NCI-H510A treated with DMSO at 0.1 percent for 48 hours (cell line): ENCODE measurements around the gene CTNND2.
"Not testable (repeated sequence)": the region's sequence is repeated elsewhere in the genome, so short reads cannot be mapped to it uniquely, and the experiment has no call there.

Experiments
- DNase-seq: peaks from one replicate; lab custom pipeline; 2025; lab: John Stamatoyannopoulos, UW

Gene CTNND2

GRCh38 chr5:11863911-11864310 lies 40.3 kb downstream of the CTNND2 start:
- DNase-seq = no peak

DNA sequence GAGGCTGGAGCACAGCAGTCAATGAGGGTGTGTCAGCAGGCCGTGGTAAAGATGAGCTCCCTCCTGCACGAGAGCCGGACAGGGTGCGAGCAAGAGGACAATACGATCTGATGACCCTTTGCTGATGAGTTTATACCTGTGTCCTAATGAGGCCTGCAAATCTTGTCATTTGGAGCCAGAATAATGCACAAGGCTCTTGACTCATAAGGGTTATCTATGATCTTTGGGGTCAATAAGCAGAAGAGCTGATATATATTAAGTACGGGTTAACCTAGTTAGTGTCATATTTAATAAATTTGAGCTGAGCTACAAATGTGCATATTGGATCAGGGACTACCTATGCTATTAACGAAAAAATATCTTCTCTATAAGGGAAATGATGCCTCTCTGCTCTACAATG lies 46.9 kb downstream of the CTNND2 start:
- DNase-seq = no peak

GRCh38 chr5:11854936-11855335 lies 49.3 kb downstream of the CTNND2 start:
- DNase-seq = no peak

- no peak for DNase-seq
Measured at GRCh38 chr5:11853796-11854195, 50.5 kb downstream of the CTNND2 start.

DNA sequence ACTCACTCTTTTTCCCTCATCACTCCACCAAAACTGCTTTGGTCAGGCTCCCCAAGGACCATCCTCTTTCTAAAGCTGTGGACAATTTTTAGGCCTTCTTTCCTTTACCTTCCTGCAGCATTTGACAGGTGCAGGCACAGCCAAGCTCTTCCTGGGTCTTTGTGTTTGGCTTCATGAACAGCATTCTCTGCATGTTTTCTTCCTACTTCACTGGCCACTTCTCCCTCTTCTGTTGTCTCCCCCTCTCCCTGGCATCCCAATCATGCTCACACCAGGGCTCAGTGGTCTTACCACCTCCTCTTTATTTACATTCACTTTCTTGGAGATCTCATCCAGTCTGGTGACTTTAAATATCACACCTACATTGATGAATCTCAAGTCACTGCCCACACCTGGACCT lies 51.1 kb downstream of the CTNND2 start:
- no peak for DNase-seq

DNA sequence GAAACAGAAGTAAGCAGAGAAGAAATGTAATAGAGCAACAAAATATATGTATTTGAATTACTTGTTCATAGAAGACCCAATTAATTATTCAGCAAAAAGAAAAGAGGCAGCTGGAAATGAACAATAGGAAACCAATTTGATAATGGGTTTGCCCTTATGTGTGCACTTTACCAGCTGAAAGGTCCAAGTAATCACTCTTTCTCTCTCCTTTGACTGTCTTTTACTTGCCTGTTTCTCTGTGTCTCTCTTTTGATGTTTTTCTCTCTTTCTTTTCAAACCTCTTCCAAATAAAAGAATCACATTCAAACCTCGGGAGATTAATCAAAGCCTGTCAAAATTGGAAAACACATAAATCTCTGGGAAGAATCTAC lies 51.5 kb downstream of the CTNND2 start:
- no peak for DNase-seq

GRCh38 chr5:11851965-11852716 lies 52.1 kb downstream of the CTNND2 start:
- DNase-seq = no peak

GRCh38 chr5:11851416-11851815 lies 52.8 kb downstream of the CTNND2 start:
- no peak for DNase-seq

- not testable (repeated sequence) for DNase-seq
Measured at GRCh38 chr5:11828566-11828965, 75.7 kb downstream of the CTNND2 start.

DNA sequence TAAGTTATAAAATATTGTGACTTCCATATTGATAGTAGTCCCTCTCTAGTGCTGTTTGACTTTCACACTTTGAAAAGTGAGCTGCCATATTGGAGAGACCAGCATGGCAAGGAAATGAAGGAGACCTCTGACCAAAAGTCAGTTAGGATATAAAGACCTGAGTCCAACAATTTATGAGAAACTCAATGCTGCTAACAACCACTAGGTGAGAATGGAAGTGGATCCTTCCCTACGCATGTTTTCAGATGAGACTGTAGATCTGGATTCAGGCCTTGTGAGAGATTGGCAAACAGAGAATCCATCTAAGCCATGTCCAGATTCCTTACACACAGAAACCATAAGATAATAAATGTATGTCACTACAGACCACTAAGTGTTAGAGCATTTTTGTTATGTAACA lies 81.6 kb downstream of the CTNND2 start:
- DNase-seq = no peak

DNA sequence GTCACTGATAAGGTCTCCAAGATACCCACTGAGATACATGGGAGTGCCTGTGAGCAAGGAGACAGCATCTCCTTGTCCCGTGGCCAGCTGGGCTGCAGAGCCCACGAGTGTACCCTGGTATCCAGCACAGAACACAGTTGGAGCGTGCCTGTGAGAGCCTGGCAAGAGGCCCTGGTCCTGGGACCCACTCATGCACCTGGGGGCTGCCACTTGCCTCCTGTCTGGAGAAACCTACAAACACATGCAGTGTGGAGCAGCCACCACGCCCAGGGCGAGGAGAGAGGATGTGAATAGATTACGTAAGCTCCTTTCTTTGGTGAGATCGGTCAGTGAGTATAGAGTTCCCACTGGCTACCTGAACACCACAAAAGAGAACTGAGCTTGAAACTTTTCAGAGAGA lies 88.3 kb downstream of the CTNND2 start:
- DNase-seq = no peak

GRCh38 chr5:11815481-11815880 lies 88.8 kb downstream of the CTNND2 start:
- no peak for DNase-seq

GRCh38 chr5:11814373-11814772 lies 89.9 kb downstream of the CTNND2 start:
- no peak for DNase-seq

GRCh38 chr5:11809407-11809806 lies 94.8 kb downstream of the CTNND2 start:
- no peak for DNase-seq

DNA sequence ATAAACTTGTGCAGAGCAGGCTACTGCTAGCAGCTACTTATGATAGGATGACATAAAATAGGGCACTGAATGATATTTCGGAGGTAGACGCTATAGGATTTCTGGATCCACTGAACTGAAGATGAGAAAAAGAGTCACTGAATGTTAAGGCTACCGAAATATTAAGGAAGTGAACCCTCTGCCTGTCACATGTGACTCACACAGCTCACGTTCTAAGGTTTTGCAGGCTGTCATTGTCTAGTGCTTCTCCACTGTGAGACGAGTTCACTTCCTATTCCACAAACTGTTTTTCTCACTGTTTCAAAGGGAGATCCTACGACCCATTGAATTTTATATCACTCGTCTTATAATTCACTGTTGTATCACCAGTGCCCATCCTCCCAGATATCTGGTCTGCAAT lies 100.8 kb downstream of the CTNND2 start:
- no peak for DNase-seq

DNA sequence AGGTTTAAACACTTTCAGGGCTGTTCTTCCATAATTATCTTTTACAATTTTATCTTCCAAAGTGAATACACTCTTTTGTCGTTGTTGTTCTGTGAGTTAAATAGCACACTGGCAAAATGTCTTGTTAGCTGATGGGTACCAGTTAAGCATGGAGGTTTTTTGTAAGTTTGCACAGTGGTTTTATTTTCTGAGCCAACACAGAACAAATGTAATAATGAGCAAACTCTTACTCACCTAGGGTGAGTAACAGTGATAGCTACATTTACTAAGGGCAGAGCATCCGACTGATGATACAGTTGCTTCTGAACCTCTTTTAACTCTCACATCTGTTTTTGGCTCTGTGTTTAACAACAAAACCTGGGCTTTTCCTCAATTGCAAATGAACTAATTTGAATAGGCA lies 103.2 kb downstream of the CTNND2 start:
- DNase-seq = no peak

- DNase-seq = no peak
Measured at GRCh38 chr5:11797132-11797531, 107.1 kb downstream of the CTNND2 start.

GRCh38 chr5:11793396-11793795 lies 110.8 kb downstream of the CTNND2 start:
- DNase-seq = no peak

GRCh38 chr5:11792621-11793020 lies 111.6 kb downstream of the CTNND2 start:
- no peak for DNase-seq

DNA sequence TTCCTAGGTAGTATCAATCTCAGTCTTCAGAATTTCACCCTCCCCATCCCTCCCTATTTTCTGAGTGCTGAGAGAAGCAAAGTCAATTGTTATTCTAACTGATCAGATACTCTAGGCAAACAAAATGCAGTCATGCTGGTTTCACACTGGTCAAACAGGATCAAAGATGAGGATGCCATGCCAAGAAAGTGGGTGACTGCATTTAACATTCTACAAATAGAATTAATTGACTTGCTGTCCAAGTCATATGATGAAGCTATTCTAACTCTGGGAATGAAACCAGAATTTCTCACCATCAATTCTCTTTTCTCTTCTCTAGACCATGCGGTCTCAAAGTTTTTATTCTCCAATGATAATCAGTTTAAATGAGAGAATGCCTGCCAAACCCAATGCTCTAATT lies 112.5 kb downstream of the CTNND2 start:
- DNase-seq = no peak

DNA sequence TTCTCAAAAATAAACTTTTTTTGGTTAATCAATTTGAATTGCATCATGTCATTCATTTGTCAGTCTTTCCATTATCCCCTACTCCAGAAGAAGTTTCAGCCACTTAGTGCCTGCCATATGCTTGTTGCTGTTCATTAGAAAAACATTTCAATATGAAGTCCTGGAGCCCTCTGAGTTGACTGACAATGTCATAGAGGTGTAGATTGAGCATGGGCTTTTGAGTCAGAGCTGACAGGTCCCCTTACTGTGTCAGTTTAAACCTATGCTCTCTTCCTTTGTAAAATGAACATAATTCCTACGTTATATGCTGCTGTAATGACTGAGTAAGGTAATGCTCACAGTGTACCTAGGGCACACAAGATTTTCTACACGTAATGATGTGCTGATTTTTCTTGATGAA lies 114.0 kb downstream of the CTNND2 start:
- no peak for DNase-seq

- no peak for DNase-seq
Measured at GRCh38 chr5:11785771-11786352, 118.4 kb downstream of the CTNND2 start.

GRCh38 chr5:11780641-11781345 lies 123.5 kb downstream of the CTNND2 start:
- no peak for DNase-seq
